ENCODE data around the gene DERA. TPM values are rescaled to one million over a fixed set of nuclear protein-coding genes. Genes with fewer than 3 reads are reported as not detected.

Gene DERA
- total RNA-seq (10 to 100 TPM; 11.2 to 11.4 TPM), polyA plus RNA-seq (10 to 100 TPM; 25.5 to 52.2 TPM)

- Mint-ChIP-seq H3K27ac (peak within 1 kb of the TSS; percentile 74 to 96 (median 91)), H3K9me3 (no peaks in the 10 kb centered on the region), H3K27me3 (no peaks in the 10 kb centered on the region), H3K4me3 (peak within 1 kb of the TSS; percentile 89 to 96 (median 94)), H3K36me3 (peaks cover 0 to 3% of the 10 kb centered on the region in 2 donors), H3K4me1 (peaks cover 15 to 20% (median 18%) of the 10 kb centered on the region in 4 donors)
- peak; percentile 49 to 65 (median 56) for DNase-seq
- ChIA-PET POLR2A (ENCODE audit: partially characterized antibody) (interaction anchor here (1.1 to 2.6 kb wide), 12 partner anchors 8 to 1141 kb away, joined by 3 to 23 read pairs (median 5); partner anchors contain the start of genes EPS8 and STRAP), CTCF (ENCODE audit: partially characterized antibody) (interaction anchor here (0.6 to 3.6 kb wide), 10 partner anchors 8 to 349 kb away, joined by 3 to 42 read pairs (median 6); partner anchors contain the start of gene STRAP)
- Histone ChIP-seq H3K4me1 (ENCODE audit: insufficient read depth, low read length) (peaks cover 7% of the 10 kb centered on the region), H3K27ac (ENCODE audit: low read depth, low read length) (peak within 1 kb of the TSS; percentile 75), H3K36me3 (ENCODE audit: insufficient read depth, low read length) (no peaks in the 10 kb centered on the region), H3K4me3 (ENCODE audit: low read length in 2 of 2) (peak within 1 kb of the TSS; percentile 70 to 92), H3K9me3 (ENCODE audit: control insufficient read depth in 1 of 2, low read length in 2 of 2) (no peaks in the 10 kb centered on the region), H3K27me3 (ENCODE audit: insufficient read depth, low read length) (no peaks in the 10 kb centered on the region)
- intact Hi-C loops (cut with micrococcal nuclease) = loop anchor here (1.0 to 5.0 kb wide), 3 partner anchors 12 to 124 kb away; partner anchors contain the start of genes EPS8 and STRAP
Measured at GRCh38 chr12:15910864-15911721, at the start of gene DERA. TSS of gene DERA (plus strand) at chr12:15911332. CDS start at chr12:15911384, 52 bp downstream.

- CTCF ChIA-PET (ENCODE audit: partially characterized antibody) = no interaction called here
- Mint-ChIP-seq H3K4me3 (no peak overlapping the region), H3K27ac (no peak overlapping the region), H3K27me3 (peaks cover 15 to 27% of the 10 kb centered on the region in 2 donors), H3K4me1 (peaks cover 0 to 5% (median 4%) of the 10 kb centered on the region in 4 donors), H3K9me3 (no peaks in the 10 kb centered on the region), H3K36me3 (no peaks in the 10 kb centered on the region)
- Histone ChIP-seq H3K9me3 (ENCODE audit: control insufficient read depth in 1 of 2, low read length in 2 of 2) (no peaks in the 10 kb centered on the region), H3K27me3 (ENCODE audit: insufficient read depth, low read length) (no peaks in the 10 kb centered on the region), H3K36me3 (ENCODE audit: insufficient read depth, low read length) (no peaks in the 10 kb centered on the region), H3K27ac (ENCODE audit: low read depth, low read length) (no peak overlapping the region), H3K4me3 (ENCODE audit: low read length in 2 of 2) (no peak overlapping the region), H3K4me1 (ENCODE audit: insufficient read depth, low read length) (no peaks in the 10 kb centered on the region)
- DNase-seq = no peak
- intact Hi-C loops (cut with micrococcal nuclease) = no loop called here
- POLR2A ChIA-PET (ENCODE audit: partially characterized antibody) = no interaction called here
Measured at GRCh38 chr12:15861404-15861803, 49.7 kb upstream of the DERA start.

- Mint-ChIP-seq H3K4me1 (peaks cover 0 to 5% (median 4%) of the 10 kb centered on the region in 4 donors), H3K36me3 (no peaks in the 10 kb centered on the region), H3K9me3 (peaks cover 0 to 3% (median 0%) of the 10 kb centered on the region in 8 donors), H3K4me3 (no peak overlapping the region), H3K27me3 (peaks cover 15 to 27% of the 10 kb centered on the region in 2 donors), H3K27ac (no peak overlapping the region)
- Histone ChIP-seq H3K4me1 (ENCODE audit: insufficient read depth, low read length) (no peaks in the 10 kb centered on the region), H3K36me3 (ENCODE audit: insufficient read depth, low read length) (no peaks in the 10 kb centered on the region), H3K4me3 (ENCODE audit: low read length in 2 of 2) (no peak overlapping the region), H3K27ac (ENCODE audit: low read depth, low read length) (no peak overlapping the region), H3K9me3 (ENCODE audit: control insufficient read depth in 1 of 2, low read length in 2 of 2) (no peaks in the 10 kb centered on the region), H3K27me3 (ENCODE audit: insufficient read depth, low read length) (no peaks in the 10 kb centered on the region)
- DNase-seq = no peak
- ChIA-PET CTCF (ENCODE audit: partially characterized antibody) (interaction anchor here (1.1 to 1.6 kb wide), 2 partner anchors 272 to 279 kb away, joined by 8 to 10 read pairs; no protein-coding TSS in a partner anchor), POLR2A (ENCODE audit: partially characterized antibody) (no interaction called here)
- intact Hi-C loops (cut with micrococcal nuclease) = no loop called here
Measured at GRCh38 chr12:15862840-15863239, 48.3 kb upstream of the DERA start.

- Mint-ChIP-seq H3K27me3 (peaks cover 12 to 27% of the 10 kb centered on the region in 2 donors), H3K4me1 (peaks cover 0 to 5% (median 4%) of the 10 kb centered on the region in 4 donors)
- POLR2A ChIA-PET (ENCODE audit: partially characterized antibody) = no interaction called here
Measured at GRCh38 chr12:15863372-15863771, 47.8 kb upstream of the DERA start.

GRCh38 chr12:15863984-15864383, 47.1 kb upstream of the DERA start:
- Mint-ChIP-seq H3K27ac (no peak overlapping the region), H3K9me3 (peaks cover 0 to 8% (median under 1%) of the 10 kb centered on the region in 8 donors), H3K27me3 (peaks cover 11 to 27% of the 10 kb centered on the region in 2 donors), H3K4me3 (peak overlapping the region in 7 of 8 donors; percentile 14 to 43 (median 32)), H3K36me3 (no peaks in the 10 kb centered on the region), H3K4me1 (peaks cover 0 to 5% (median 4%) of the 10 kb centered on the region in 4 donors)
- Histone ChIP-seq H3K4me1 (ENCODE audit: insufficient read depth, low read length) (no peaks in the 10 kb centered on the region), H3K36me3 (ENCODE audit: insufficient read depth, low read length) (no peaks in the 10 kb centered on the region), H3K27ac (ENCODE audit: low read depth, low read length) (no peak overlapping the region), H3K4me3 (ENCODE audit: low read length in 2 of 2) (no peak overlapping the region), H3K27me3 (ENCODE audit: insufficient read depth, low read length) (no peaks in the 10 kb centered on the region), H3K9me3 (ENCODE audit: control insufficient read depth in 1 of 2, low read length in 2 of 2) (no peaks in the 10 kb centered on the region)
- ChIA-PET POLR2A (ENCODE audit: partially characterized antibody) (no interaction called here), CTCF (ENCODE audit: partially characterized antibody) (interaction anchor here (1.1 to 1.6 kb wide), 2 partner anchors 274 to 280 kb away, joined by 8 to 10 read pairs; no protein-coding TSS in a partner anchor)
- DNase-seq = no peak
- intact Hi-C loops (cut with micrococcal nuclease) = no loop called here

More at GRCh38 chr12:15863372-15863771, 47.8 kb upstream of the DERA start:
- Histone ChIP-seq H3K4me3 (ENCODE audit: low read length in 2 of 2) (no peak overlapping the region), H3K9me3 (ENCODE audit: control insufficient read depth in 1 of 2, low read length in 2 of 2) (no peaks in the 10 kb centered on the region), H3K36me3 (ENCODE audit: insufficient read depth, low read length) (no peaks in the 10 kb centered on the region), H3K27ac (ENCODE audit: low read depth, low read length) (no peak overlapping the region), H3K27me3 (ENCODE audit: insufficient read depth, low read length) (no peaks in the 10 kb centered on the region), H3K4me1 (ENCODE audit: insufficient read depth, low read length) (no peaks in the 10 kb centered on the region)
- Mint-ChIP-seq H3K36me3 (no peaks in the 10 kb centered on the region), H3K9me3 (peaks cover 0 to 8% (median 0%) of the 10 kb centered on the region in 8 donors), H3K4me3 (no peak overlapping the region), H3K27ac (no peak overlapping the region)
- CTCF ChIA-PET (ENCODE audit: partially characterized antibody) = interaction anchor here (1.1 to 1.6 kb wide), 2 partner anchors 273 to 279 kb away, joined by 8 to 10 read pairs; no protein-coding TSS in a partner anchor
- no peak for DNase-seq
- intact Hi-C loops (cut with micrococcal nuclease) = no loop called here

GRCh38 chr12:15868186-15868585, 42.9 kb upstream of the DERA start:
- intact Hi-C loops (cut with micrococcal nuclease) = no loop called here
- ChIA-PET CTCF (ENCODE audit: partially characterized antibody) (interaction anchor here (1.3 kb wide), 1 partner anchor 10 kb away, joined by 3 read pairs; no protein-coding TSS in a partner anchor), POLR2A (ENCODE audit: partially characterized antibody) (no interaction called here)

GRCh38 chr12:15873556-15873955, 37.6 kb upstream of the DERA start:
- Mint-ChIP-seq H3K4me1 (peaks cover 0 to 5% (median 2%) of the 10 kb centered on the region in 4 donors), H3K4me3 (no peak overlapping the region), H3K36me3 (no peaks in the 10 kb centered on the region), H3K27ac (no peak overlapping the region), H3K9me3 (peaks cover 0 to 12% (median 6%) of the 10 kb centered on the region in 8 donors), H3K27me3 (peaks cover 7 to 13% of the 10 kb centered on the region in 2 donors)
- Histone ChIP-seq H3K9me3 (ENCODE audit: control insufficient read depth in 1 of 2, low read length in 2 of 2) (no peaks in the 10 kb centered on the region), H3K4me1 (ENCODE audit: insufficient read depth, low read length) (no peaks in the 10 kb centered on the region), H3K27me3 (ENCODE audit: insufficient read depth, low read length) (no peaks in the 10 kb centered on the region), H3K27ac (ENCODE audit: low read depth, low read length) (no peak overlapping the region), H3K36me3 (ENCODE audit: insufficient read depth, low read length) (no peaks in the 10 kb centered on the region), H3K4me3 (ENCODE audit: low read length in 2 of 2) (no peak overlapping the region)
- ChIA-PET POLR2A (ENCODE audit: partially characterized antibody) (interaction anchor here (1.0 kb wide), 1 partner anchor 9 kb away, joined by 4 read pairs; the partner anchor contains the start of gene STRAP), CTCF (ENCODE audit: partially characterized antibody) (interaction anchor here (1.6 kb wide), 1 partner anchor 289 kb away, joined by 7 read pairs; no protein-coding TSS in a partner anchor)
- no peak for DNase-seq
- intact Hi-C loops (cut with micrococcal nuclease) = no loop called here

More at GRCh38 chr12:15868186-15868585, 42.9 kb upstream of the DERA start:
- Mint-ChIP-seq H3K4me3 (no peak overlapping the region), H3K36me3 (no peaks in the 10 kb centered on the region), H3K4me1 (peaks cover 0 to 5% (median 4%) of the 10 kb centered on the region in 4 donors), H3K27ac (no peak overlapping the region), H3K9me3 (peaks cover 0 to 16% (median 6%) of the 10 kb centered on the region in 8 donors), H3K27me3 (peaks cover 6 to 8% of the 10 kb centered on the region in 2 donors)
- no peak overlapping the region for H3K27ac ChIP-seq (ENCODE audit: low read depth, low read length)
- no peaks in the 10 kb centered on the region for H3K4me1 ChIP-seq (ENCODE audit: insufficient read depth, low read length)
- no peak overlapping the region for H3K4me3 ChIP-seq (ENCODE audit: low read length in 2 of 2)
- H3K27me3 ChIP-seq (ENCODE audit: insufficient read depth, low read length) = no peaks in the 10 kb centered on the region
- no peak for DNase-seq
- no peaks in the 10 kb centered on the region for H3K36me3 ChIP-seq (ENCODE audit: insufficient read depth, low read length)
- no peaks in the 10 kb centered on the region for H3K9me3 ChIP-seq (ENCODE audit: control insufficient read depth in 1 of 2, low read length in 2 of 2)

Measured in CD4-positive, alpha-beta memory T cell (primary cell).